HG03571 (cell line): ENCODE measurements around the gene SYCP3.

Experiments used
- ATAC-seq: cut with Tn5 transposase; IDR thresholded peaks from one replicate; pipeline ENCODE4 v1.9.1; 2021; ENCODE audit not compliant: unreplicated experiment

Gene SYCP3

DNA sequence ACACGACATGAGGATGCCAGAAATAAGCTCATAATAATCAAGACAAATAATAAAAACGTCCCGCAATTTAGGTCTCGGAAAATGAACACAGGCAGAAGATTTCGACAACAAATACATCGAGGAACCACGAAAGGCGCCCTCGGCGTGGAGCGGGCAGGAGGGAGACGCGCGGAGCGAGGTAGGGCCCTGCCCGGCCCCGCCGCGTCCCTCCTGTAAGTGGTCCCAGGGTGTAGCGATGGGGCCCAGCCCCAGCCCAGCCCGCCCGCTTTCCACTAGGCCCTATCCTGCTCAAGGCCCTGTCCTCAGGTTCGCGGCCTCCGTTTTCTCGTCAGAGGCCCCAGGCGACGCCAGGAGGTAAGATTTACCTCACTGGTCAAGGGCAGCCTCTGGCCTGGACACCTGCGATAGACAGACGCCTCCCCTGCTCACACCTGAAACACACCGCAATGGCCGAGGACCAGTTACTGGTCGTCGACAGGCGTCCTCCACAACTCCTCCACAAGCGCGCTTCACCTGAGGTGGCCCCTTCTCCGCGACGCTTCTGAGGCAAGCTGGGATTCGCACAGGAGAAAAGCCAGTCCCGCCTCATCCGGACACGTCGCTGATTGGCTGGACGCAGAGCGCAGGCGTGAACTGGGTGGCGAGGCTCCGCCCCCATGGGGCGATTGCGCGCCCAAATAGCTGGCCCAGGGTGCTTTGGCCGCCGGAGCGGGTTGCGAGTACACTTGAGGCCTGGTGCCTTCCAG lies at the start of gene SYCP3:
Gene SYCP3 (minus strand): TSS at position 543 of the 746 bp plus-strand sequence. CDS start 1,527 bp downstream, outside the sequence.
- ATAC-seq, result no peak

DNA sequence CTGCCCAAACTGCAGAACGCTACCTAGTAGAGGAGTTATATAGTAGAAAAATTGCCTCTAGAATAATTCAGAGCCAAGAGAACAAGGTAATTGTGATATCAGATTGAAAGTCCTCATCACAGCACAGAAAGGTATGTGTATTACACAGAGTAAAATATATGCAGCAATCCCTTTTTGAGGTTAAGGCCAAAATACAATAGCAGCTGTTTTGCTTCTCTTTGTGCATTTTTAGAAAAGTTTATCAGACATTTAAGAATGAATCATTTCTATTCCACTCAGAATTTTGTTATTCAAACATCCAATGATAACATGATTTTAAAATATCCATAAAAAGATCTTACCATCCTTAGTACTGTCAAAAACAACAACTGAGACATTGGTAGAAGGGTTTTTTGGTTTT lies 46.4 kb upstream of the SYCP3 start:
- no peak for ATAC-seq

DNA sequence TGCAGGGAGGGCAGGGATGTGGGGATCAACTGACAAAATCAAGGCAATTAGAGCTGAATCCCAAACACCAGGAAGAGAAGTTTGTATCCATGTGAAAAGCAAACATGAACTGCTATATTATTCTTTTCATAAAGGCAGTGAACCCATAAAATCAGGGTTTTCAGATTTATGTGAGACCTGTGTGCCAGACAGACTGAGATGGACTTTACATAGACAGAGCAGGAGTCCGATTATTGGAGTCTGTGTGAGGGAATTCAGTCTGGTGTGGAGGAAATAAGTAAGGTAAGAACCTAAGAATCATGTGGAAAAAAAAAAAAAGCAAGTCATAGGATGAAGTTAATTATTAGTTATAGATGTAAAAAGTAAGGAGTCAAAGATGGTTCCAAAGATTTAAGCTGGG lies 45.1 kb upstream of the SYCP3 start:
- ATAC-seq, result no peak

DNA sequence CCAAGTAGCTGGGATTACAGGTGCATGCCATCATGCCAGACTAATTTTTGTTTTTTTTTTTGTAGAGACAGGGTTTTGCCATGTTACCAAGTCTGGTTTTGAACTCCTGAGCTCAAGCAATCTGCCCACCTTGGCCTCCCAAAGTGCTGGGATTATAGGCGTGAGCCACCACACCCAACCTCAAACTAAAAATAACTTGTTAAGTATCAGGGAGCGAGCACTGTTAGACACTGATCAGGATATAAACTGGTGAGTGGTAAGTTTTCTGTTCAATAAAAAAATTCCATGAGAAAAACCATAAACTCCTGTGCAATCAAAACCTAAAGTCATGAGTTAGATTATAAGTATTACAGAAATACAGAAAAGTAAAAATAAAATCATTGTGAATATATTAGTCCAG lies 44.6 kb upstream of the SYCP3 start:
- ATAC-seq, result no peak

DNA sequence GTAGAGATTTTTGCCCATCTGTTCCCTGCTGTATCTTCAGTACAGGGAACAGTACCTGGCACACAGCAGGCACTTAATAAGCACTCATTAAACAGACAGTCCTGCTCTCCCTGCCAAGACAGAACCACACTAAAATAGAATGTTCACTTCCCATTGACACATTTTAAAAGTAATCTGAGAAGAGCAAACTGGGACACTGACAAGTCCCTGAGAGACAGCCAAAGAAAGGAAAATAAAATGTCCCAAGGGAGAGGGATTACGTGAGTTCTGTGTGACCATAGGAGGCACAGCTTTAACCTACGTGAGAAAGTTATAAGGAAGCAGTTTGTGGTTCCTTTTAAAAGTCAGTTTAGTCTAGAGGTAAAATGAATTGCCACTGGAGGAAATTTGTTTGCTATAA lies 43.9 kb upstream of the SYCP3 start:
- ATAC-seq, result no peak

DNA sequence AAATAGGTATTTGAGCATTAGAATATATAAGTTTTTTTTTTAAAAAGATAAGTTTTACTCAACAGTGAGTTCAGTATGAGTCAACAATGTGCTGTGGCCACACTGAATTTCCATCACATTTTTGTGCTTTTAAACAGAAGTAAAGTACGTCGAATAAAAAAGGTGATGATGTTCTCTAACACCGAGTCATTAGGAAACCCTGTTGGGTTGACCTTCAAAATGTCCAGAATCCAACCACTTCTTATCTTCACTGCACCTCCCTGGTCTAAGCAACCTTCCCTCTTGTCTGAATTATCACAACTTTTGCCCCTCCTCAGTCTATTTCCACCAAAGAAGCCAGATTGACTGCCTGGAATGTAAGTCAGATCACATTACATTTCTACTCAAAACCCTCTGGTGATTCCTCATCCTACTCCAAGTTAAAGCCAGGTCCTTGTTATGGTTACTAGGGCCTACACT lies 43.0 kb upstream of the SYCP3 start:
- no peak for ATAC-seq

DNA sequence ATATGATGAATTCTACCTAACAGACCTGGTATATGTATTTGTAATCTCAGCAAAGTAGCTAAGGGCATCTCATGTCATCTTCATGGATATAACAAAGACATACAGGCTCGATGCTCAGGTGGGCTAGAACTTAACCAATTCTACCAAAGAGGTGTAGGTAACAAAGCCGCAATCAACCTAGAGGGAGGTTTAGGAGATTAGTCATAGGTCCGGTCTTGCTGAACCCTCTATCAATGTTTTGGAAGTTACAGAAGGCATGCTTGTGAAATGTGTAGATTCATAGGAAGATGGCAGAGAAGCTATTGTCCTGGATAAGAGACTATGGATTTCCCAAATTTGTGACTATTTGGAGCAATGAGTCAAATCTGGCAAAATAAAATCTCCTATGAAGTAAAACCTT lies 42.6 kb upstream of the SYCP3 start:
- ATAC-seq, result no peak

DNA sequence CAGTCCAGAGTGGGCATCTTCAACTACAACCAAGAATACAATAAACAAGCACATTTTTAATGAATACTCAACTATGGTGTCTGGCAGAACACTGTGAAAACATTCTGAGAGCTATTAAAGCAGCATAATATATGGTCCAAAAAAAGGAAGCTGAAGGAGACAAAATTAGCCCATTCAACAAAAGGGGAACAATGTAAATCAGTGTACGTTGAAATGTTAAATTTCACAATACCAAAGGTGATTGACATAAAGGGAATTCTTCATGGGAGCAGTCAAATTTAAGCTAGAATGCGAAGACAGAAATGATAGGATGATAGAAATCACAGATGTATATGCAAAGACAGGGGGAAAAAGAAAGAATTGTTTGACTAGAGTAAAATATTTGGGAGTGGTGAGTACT lies 41.3 kb upstream of the SYCP3 start:
- ATAC-seq, result no peak

DNA sequence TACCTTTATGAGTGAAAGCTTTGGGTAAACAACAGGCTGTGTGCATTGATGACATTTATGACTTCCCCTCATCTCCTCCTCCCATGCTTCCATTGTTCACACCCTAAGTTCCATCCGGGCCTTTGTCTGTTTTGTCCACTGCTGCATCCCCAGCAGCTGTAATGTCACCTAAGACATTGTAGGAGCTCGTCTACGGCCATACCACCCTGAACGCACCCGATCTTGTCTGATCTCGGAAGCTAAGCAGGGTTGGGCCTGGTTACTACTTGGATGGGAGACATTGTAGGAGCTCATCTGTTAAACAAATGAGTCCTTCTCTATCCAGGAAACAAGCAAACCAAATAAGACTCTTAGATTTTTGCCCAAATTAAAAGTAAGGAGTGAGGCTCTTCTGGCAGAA lies 40.4 kb upstream of the SYCP3 start:
- no peak for ATAC-seq

DNA sequence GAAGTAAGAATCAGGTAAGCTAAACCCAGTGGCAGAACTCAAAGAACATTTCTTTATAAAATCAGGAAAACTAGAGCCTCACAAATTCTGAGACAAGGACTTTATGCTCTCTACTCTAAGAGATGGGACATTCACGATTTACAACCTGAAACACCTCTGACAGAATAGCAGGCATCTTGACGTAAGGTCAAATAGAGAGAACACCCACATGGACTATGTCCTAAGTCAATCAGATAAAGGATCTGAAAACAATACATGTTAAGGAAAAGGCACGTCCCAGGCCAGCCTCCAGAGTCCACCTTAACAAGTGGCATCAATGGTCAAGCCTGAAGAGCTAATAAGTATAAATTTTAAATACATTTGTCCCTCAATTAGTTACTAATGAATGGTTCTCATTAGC lies 39.9 kb upstream of the SYCP3 start:
- no peak for ATAC-seq

DNA sequence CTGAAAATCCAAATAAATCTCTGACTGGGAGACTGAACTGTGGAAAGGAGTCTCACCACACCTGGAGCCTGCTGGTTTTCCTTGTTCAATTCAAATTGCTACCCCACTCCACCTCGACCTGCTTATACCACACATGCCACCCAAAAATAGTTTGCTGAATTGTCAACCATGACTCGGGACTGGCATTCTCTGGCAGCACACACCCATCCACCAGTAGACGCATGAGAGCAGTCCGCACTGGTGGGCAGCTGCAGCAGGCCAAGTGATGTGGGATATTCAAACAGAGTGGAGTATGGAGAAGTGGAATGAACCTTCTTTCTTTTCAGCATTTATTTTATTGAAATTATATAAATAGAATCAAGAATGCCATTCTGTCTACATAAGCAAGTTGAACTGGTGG lies 38.7 kb upstream of the SYCP3 start:
- no peak for ATAC-seq

DNA sequence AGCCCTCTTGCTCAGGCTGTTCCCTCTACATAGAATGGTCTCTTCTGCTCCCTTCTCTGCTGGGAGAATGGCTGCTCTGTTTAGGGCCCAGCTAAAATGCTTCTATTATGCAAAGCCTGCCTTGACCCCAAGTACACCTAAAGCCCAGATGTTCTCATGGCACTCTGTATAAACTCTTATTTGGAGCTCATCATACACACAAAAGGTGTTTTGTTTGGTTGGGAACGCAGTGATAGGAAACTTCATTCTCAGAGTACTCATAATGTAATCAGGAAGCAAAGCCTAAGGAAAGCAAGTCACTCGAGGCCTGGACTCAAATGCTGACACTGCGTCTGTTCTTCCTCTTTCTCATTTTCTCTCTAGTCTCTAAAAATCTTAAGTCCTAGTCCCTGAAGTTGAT lies 38.2 kb upstream of the SYCP3 start:
- no peak for ATAC-seq

DNA sequence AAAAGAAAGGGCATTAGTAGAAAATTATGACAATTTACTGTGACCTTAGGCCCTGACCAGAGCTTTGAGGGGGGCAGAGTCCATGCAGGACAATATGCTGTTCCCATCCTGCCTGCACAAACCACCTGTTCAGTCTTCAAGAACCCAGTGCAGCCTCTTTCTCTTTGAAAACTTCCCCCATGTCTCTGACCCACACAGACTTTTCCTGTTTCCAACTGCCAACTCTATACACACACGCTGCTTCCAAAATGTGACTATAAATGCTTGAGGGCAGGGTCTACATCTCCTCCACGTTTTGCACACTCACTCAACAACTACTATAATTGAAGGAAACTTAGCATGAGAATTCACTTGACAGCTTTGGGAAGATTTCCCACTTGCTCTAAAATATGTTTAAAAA lies 36.6 kb upstream of the SYCP3 start:
- ATAC-seq, result no peak

DNA sequence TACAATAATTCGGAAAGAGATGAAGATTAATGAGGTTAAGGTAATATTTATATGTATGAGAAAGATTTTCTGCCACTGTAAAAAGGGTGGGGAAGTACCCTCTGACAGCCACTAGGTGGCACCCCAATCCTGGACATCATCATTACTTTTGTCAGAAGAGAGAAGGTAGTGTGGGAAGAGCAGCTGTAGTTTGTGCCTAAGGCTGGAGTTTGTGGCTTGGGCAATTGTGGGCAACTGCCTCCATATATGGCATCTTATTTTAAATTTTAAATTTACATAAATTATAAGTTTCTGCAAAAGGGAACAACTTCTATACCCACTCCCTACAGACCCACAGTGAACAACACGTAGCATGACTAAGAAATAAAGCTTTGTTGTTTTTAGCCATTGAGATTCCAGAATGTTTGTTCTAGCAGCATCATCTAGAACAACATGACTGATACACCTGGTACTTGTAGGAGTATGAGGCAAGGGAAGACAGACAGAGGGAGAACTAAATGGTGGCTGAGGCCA lies 34.4 kb upstream of the SYCP3 start:
- no peak for ATAC-seq

DNA sequence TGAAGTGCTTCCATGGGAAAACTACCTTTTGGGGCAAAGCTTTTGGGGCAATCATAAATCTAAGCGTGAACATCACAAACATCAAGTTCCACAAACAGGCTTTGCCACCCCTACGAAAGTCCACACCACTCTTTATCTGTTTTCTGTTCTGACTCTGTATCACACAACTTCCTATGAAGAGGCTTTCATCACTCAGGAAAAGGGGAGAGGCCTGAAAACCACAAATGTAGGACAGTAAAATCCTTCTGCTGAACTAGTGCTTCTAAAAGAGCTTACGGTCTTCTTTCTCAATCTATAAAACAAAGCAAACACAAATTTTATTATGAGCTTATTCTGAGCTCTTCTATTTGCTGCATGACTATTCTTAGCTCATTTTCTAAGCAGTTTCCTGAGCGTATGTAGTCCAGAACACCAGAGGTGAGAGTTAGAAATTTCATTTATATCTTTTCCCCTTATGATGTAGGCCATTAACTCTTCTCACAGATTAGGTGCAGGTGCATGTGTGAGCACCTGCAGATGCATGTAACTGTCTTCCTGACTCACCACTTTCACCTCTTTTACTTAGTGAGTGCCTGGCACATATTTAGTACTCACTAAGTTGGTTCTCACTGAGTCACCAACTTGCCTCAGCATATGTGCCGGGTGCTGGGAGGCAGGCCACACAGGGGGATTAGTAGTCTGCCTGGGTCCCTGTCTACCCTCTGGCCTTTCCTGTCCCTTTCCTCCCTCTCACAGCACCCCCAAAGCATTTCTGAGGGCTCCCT lies 32.9 kb upstream of the SYCP3 start:
- ATAC-seq, result no peak

DNA sequence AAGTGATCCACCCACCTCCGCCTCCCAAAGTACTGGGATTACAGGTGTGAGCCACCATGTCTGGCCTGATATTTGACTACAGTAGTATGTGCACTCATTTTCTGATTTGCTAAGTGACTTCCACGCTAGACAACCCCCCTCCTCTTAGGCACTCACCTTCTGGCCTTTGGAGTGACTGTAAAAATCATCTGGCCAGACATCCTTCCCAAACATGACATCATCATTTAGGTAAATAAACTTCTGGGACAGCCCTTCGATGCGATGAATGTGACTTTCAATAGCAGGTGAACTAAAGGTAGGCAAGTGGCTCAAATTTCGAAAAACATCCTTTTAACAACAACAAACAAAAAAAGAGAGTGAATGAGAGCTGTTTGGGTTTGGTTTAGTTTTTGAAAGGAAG lies 30.6 kb upstream of the SYCP3 start:
- ATAC-seq, result no peak

DNA sequence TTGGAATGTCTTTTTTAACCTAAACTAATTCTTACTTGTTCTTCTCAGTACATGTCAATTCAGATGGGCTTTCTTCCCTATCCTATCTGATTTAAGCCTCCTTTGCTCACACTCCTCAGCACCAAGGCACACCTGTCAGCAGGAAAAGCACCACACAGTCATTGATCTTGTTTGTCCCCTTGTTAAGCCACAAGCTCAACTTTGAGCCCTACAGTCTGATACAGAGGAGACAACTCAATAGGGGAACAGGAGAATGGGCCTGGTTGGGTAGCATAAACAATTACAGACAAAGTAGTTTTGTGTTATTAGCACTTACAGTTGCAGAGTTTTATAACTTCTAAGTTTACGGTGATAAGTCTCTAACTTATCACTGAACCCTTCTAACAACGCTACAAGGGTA lies 29.5 kb upstream of the SYCP3 start:
- ATAC-seq, result no peak

DNA sequence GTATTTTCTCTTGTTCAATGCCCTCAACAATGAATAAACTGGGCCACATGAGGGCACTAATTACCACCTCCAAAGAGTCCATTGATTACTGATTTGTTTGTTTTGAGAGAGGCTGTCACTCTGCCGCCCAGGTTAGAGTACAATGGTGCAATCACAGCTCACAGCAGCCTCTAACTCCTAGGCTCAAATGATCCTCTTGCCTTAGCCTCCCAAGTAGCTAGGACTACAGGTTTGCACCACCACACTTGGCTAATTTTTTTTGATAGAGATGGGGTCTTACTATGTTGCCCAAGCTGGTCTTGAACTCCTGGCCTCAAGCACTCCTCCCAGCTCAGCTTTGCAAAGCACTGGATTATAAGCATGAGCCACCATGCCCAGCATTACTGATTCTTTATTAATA lies 28.3 kb upstream of the SYCP3 start:
- no peak for ATAC-seq

DNA sequence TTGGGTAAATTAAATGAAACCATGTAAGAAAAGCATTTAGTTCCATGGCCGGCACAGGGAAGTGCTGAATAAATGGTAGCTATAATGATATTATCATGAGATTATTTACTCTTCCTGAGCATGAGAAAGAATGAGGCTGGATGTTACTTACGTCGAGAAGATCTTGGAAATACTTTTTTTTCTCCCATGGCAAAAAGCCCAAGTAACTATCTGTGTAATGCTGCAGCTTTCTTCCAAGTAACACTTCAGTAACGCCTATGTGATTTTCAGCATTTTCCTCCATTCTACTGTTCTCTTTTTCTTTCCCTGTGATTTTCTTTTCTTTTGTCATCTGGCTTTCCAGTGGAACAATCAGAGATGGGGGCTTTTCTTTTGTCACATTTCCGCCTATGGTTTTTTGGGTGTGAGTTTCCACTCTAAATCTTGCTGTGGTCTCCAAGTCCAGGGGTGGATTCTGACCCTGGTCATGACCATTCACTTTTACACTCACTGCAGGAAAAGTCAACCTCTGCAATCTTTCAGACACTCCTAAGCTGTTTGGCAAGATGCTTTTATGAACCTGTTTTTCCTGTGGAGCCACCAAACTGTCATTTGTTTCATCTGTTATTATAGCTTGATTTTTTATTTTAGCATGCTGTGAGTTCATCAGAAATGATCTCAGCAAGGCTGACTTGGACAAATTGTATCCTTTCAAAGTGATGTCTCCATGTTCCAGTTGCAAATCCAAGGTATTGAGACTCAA lies 25.0 kb upstream of the SYCP3 start:
- ATAC-seq, result no peak

DNA sequence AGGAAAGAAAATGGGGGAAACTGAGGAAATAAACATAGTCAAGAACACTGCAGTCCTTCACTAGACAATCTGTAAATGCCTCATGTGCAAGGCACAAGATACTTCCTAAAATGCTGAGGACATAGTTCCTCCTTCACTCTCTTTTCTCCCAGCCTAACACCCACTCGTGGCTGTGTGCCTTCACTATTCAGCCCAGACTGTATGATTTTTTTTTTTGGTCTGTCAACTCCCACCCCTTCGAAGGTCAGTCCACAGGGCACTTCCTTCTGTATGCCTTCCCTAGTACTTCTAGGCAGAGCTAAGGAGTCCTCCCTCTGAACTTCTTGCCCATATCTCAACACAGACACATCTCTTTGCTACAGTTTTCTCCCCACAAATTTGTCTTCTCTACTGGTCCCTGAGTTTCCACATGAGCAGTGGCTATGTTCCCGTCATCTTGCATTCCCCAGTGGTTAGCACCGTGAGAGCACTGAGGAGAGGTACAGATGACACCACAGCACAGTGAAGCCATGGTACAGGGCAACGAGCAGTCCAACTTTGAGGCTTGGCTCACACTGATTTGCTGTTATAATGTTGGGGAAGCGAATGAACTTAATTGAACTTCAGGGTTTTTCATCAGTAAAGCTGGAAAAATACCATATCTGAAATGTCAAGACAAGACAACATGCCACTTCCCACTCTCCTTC lies 24.1 kb upstream of the SYCP3 start:
- no peak for ATAC-seq

DNA sequence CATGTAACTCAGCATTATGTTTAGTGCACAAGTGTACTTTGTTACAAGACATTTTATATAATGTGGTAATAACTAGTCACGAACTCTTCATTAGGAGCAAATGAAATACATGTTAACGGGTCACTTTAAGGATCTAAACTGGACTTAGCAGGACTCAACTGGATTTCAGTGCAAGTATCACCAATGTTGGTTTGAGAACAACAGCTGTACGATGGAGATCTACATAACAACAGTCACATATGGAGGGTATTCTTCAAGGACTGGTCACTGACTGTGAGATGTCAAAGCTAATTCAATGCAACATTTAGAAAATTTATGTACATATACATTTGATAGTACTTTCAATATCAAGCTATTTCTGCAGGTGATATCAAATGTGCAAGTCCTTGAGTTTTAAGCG lies 22.5 kb upstream of the SYCP3 start:
- no peak for ATAC-seq
